PFSK-1 (cell line): ENCODE measurements around the gene SMTN.

Source experiments
- FOXP2 ChIP-seq: optimal IDR thresholded peaks from 2 replicates; pipeline ENCODE3; 2011; ENCODE audit warnings: borderline replicate concordance, control low read depth, inconsistent platforms; ENCODE audit not compliant: insufficient read depth; ENCODE audit errors: extremely low read length, extremely low read depth
- POLR2AphosphoS5 ChIP-seq: IDR thresholded peaks from 2 replicates; pipeline ENCODE4 v1.6.1; 2012; ENCODE audit warnings: low read depth, mild to moderate bottlenecking, control low read depth, low read length, moderate library complexity
- SIN3A ChIP-seq: IDR thresholded peaks from 2 replicates; pipeline ENCODE4 v1.6.1; 2012; ENCODE audit warnings: mild to moderate bottlenecking, low read length, moderate library complexity, borderline replicate concordance; ENCODE audit not compliant: insufficient read depth
- TAF1 ChIP-seq: IDR thresholded peaks from 2 replicates; pipeline ENCODE4 v1.6.1; 2012; ENCODE audit warnings: low read length, control low read depth, borderline replicate concordance; ENCODE audit not compliant: insufficient read depth
- TF ChIP-seq, protein P1 (sequence below), 2 experiments: IDR thresholded peaks; 2 replicates each; pipeline versions ENCODE4 v1.6.1 to v1.8.0; 2011 to 2012; ENCODE audit warnings: low read depth in 2 of 2, low read length in 2 of 2, control low read depth in 1 of 2, inconsistent platforms in 1 of 2, mild to moderate bottlenecking in 1 of 2, moderate library complexity in 1 of 2; ENCODE audit not compliant: insufficient read depth in 1 of 2

The SMTN gene

DNA sequence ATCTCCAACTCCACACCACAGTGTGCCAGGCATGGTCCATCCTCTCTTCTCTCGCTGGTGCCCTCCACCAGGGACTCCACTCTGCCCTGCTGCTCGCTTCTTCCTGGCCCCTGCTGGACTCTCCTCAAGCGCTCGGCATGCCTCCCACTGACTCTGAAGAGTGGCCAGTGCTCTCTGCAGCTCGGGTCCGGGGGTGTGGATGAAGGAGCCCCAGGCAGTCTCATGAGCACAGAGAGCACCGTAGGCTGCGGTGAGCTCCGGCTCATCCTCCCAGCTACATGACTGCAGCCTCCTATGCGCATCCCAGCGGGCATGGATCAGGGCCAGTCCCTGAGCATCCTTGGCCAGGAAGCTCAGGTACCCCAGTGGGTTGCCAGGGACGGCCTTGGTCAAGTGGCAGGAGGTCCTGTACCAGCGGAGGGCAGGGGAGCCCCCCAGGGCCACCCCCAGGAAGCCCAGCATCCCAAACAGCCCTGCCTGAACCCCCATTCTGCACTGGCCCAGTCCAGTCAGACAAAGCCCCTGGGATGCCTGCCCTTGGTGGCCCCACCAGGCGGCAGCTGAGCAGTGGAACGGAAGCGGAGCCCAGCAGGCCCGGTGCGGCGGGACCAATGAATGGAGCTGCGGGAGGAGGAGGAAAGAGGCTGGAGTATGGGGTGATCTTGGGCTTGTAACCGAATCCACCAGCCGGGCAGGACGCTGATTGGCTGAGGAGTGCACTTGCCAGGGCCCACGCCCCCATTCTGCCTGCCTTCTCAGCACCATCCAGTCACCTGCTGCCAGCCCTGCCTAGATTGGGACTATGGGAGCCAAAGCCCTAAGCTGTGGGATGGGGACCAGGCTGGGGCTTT is 59.0 kb downstream of the SMTN start, which contains the start of gene PLA2G3:
Gene PLA2G3 (minus strand): TSS at position 643 of the 851 bp plus-strand sequence. CDS start 154 bp downstream, at position 489.
- TF ChIP-seq, protein P1, sequence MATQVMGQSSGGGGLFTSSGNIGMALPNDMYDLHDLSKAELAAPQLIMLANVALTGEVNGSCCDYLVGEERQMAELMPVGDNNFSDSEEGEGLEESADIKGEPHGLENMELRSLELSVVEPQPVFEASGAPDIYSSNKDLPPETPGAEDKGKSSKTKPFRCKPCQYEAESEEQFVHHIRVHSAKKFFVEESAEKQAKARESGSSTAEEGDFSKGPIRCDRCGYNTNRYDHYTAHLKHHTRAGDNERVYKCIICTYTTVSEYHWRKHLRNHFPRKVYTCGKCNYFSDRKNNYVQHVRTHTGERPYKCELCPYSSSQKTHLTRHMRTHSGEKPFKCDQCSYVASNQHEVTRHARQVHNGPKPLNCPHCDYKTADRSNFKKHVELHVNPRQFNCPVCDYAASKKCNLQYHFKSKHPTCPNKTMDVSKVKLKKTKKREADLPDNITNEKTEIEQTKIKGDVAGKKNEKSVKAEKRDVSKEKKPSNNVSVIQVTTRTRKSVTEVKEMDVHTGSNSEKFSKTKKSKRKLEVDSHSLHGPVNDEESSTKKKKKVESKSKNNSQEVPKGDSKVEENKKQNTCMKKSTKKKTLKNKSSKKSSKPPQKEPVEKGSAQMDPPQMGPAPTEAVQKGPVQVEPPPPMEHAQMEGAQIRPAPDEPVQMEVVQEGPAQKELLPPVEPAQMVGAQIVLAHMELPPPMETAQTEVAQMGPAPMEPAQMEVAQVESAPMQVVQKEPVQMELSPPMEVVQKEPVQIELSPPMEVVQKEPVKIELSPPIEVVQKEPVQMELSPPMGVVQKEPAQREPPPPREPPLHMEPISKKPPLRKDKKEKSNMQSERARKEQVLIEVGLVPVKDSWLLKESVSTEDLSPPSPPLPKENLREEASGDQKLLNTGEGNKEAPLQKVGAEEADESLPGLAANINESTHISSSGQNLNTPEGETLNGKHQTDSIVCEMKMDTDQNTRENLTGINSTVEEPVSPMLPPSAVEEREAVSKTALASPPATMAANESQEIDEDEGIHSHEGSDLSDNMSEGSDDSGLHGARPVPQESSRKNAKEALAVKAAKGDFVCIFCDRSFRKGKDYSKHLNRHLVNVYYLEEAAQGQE (IDR thresholded peaks at IDR 0.05; ENCODE audit: insufficient read depth in 1 of 2, low read depth in 2 of 2, low read length in 2 of 2), result no peak
- TF ChIP-seq POLR2AphosphoS5, result no peak
- no peak for TF ChIP-seq SIN3A
- TF ChIP-seq FOXP2, result no peak
- TF ChIP-seq TAF1, result no peak

DNA sequence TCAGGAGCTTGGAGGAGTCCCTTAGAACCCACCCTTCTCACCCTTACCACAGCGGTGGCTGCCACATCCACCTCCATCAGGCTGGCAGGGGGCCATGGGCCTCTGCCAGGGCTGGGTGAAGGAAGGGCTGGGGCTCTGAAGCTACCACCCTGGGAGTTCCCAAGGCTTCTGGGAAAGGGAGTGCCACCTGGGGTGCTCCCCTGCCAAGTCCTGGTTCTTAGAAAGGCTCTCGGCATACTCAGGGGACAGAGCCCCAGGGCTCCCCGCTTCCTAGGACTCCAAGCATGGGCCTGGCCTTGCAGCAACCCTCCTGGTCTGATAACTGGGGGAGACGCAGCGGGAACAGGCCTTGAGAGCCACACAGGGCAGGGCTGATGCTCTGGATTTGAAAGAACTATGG is 59.6 kb downstream of the SMTN start:
- TF ChIP-seq POLR2AphosphoS5, result no peak
- no peak for TF ChIP-seq FOXP2
- TF ChIP-seq, protein P1 (IDR thresholded peaks at IDR 0.05; ENCODE audit: insufficient read depth in 1 of 2, low read depth in 2 of 2, low read length in 2 of 2), result no peak
- no peak for TF ChIP-seq SIN3A
- no peak for TF ChIP-seq TAF1

DNA sequence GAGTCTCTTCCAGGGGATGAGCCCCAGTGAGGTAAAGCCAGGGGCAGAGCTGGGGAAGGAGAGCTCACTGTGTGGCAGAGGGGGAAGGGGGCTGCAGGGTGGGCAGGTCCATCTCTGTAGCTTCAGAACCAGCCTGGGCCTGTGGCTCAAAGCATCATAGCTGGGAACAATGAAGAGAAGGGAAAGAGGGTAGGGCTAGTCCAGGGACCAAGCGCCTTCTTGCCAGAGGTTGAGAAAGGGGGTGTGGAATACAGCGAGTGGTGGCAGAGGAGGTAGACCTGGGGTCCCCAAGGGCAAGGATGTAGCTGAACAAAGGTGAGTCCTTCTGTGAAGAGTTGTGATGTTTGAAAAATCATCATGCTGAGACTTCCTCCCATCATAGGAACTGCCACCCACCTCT is 60.4 kb downstream of the SMTN start:
- TF ChIP-seq TAF1 (no peak), FOXP2 (no peak), SIN3A (no peak), POLR2AphosphoS5 (no peak)
- TF ChIP-seq, protein P1 (IDR thresholded peaks at IDR 0.05; ENCODE audit: insufficient read depth in 1 of 2, low read depth in 2 of 2, low read length in 2 of 2), result no peak

DNA sequence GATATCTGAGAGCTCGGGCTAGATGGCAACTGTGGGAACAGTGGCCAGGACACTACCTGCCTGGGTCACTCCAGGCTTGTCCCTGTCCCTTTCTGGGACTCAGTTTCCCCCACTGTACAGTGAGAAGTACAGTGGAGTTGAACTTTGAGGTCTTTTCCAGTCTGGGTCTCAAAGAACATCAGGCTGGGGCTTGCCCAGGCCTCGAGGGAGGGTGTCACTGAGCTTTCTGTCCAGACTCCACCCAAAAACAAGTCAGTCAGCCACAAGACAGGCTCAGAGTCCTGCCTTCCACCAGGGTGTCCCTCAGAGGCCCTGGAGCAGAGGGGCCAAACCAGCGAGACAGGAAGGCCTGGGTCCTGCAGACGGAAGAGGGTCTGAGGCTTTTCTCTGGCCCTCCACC is 61.2 kb downstream of the SMTN start:
- TF ChIP-seq, protein P1 (IDR thresholded peaks at IDR 0.05; ENCODE audit: insufficient read depth in 1 of 2, low read depth in 2 of 2, low read length in 2 of 2), result no peak
- TF ChIP-seq TAF1 (no peak), FOXP2 (no peak), SIN3A (no peak), POLR2AphosphoS5 (no peak)
